ENCODE measurements around the gene PPA2. TPM values are rescaled to one million over a fixed set of nuclear protein-coding genes. Genes with fewer than 3 reads are reported as not detected.

Gene PPA2
- total RNA-seq, 4 donors from 2014 or later: 71.5 to 142 (median 73.0) TPM

DNA sequence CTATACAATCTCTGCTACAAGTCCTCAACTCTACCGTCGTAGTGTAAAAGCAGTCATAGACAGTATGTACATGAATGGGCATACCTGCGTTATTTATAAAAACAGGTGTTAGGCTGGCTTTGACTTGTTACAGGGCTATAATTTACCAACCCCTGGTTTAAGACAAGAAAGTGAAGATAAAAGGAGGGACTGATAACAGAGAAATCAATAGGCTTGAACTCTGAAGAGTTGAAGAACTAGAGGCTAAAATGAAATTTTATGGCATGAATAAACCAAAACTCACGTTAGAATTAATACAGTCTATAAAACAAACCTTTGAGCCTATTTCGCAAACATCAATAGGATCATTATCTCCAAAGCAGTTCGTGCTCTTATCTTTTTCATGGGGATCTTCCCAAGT lies 36.2 kb downstream of the PPA2 start:
- no peak overlapping the region for H3K27ac ChIP-seq
- no peak for TF ChIP-seq POLR2AphosphoS5 (IDR thresholded peaks at IDR 0.05)
- TF ChIP-seq, protein P1, sequence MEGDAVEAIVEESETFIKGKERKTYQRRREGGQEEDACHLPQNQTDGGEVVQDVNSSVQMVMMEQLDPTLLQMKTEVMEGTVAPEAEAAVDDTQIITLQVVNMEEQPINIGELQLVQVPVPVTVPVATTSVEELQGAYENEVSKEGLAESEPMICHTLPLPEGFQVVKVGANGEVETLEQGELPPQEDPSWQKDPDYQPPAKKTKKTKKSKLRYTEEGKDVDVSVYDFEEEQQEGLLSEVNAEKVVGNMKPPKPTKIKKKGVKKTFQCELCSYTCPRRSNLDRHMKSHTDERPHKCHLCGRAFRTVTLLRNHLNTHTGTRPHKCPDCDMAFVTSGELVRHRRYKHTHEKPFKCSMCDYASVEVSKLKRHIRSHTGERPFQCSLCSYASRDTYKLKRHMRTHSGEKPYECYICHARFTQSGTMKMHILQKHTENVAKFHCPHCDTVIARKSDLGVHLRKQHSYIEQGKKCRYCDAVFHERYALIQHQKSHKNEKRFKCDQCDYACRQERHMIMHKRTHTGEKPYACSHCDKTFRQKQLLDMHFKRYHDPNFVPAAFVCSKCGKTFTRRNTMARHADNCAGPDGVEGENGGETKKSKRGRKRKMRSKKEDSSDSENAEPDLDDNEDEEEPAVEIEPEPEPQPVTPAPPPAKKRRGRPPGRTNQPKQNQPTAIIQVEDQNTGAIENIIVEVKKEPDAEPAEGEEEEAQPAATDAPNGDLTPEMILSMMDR (IDR thresholded peaks at IDR 0.05): no peak
- TF ChIP-seq EP300 (IDR thresholded peaks at IDR 0.05): no peak
- TF ChIP-seq POLR2A (IDR thresholded peaks at IDR 0.05): no peak
- H3K9me3 ChIP-seq: no peaks in the 10 kb centered on the region
- H3K4me3 ChIP-seq: no peak overlapping the region
- peaks cover 10 to 79% of the 10 kb centered on the region in 2 donors for H3K36me3 ChIP-seq
- 87 to 91% methylated on average over 5 to 6 of the region's 6 CpGs for WGBS, 2 donors (ENCODE audit: low coverage in 1 of 2)
- H3K27me3 ChIP-seq: no peaks in the 10 kb centered on the region
- H3K4me1 ChIP-seq: no peaks in the 10 kb centered on the region
- no peak for ATAC-seq

DNA sequence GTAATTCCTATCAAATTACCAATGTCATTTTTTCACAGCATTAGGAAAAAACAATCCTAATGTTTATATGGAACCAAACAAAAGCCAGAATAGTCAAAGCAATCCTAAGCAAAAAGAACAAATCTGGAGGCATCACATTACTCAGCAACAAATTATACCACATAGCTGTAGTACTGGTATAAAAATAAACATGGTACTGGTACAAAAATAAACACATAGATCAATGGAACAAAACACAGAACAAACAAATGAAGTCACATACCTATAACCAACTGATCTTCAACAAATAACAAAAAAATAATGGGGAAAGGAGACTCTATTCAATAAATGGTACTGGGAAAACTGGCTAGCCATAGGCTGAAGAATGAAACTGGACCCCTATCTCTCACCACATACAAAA lies 37.4 kb downstream of the PPA2 start:
- Histone ChIP-seq H3K36me3 (peaks cover 8 to 81% of the 10 kb centered on the region in 2 donors), H3K27ac (no peak overlapping the region), H3K4me1 (no peaks in the 10 kb centered on the region), H3K4me3 (no peak overlapping the region), H3K9me3 (no peaks in the 10 kb centered on the region), H3K27me3 (no peaks in the 10 kb centered on the region)
- TF ChIP-seq, protein P1 (IDR thresholded peaks at IDR 0.05): no peak
- TF ChIP-seq EP300 (IDR thresholded peaks at IDR 0.05) (no peak), POLR2A (IDR thresholded peaks at IDR 0.05) (no peak), POLR2AphosphoS5 (IDR thresholded peaks at IDR 0.05) (no peak)
- no peak for ATAC-seq

DNA sequence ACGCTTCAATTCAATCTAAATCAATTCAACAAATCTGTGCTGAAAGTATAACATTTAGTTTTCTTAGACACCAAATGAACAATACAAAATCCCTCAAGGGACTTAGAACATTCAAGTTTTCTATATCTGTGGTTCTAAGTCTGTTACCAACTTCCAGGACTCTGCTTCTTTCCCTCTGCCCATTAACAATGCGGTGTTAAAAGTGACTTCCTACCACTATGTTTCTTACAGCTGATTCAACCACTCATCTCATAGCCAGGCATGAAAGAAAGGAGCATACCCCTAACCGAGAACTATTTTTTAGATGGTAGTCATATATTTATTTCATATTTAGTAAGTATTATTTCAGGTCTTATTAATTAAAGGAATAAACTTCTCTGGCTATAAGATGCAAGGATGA lies 38.9 kb downstream of the PPA2 start:
- Histone ChIP-seq H3K27ac (no peak overlapping the region), H3K9me3 (no peaks in the 10 kb centered on the region), H3K27me3 (no peaks in the 10 kb centered on the region), H3K36me3 (peaks cover 8 to 80% of the 10 kb centered on the region in 2 donors), H3K4me1 (no peaks in the 10 kb centered on the region), H3K4me3 (no peak overlapping the region)
- TF ChIP-seq POLR2A (IDR thresholded peaks at IDR 0.05) (no peak), EP300 (IDR thresholded peaks at IDR 0.05) (no peak), POLR2AphosphoS5 (IDR thresholded peaks at IDR 0.05) (no peak)
- TF ChIP-seq, protein P1 (IDR thresholded peaks at IDR 0.05): no peak
- no peak for ATAC-seq
- 95 to 100% methylated on average over 3 of the region's 3 CpGs for WGBS, 2 donors (ENCODE audit: low coverage in 1 of 2)

DNA sequence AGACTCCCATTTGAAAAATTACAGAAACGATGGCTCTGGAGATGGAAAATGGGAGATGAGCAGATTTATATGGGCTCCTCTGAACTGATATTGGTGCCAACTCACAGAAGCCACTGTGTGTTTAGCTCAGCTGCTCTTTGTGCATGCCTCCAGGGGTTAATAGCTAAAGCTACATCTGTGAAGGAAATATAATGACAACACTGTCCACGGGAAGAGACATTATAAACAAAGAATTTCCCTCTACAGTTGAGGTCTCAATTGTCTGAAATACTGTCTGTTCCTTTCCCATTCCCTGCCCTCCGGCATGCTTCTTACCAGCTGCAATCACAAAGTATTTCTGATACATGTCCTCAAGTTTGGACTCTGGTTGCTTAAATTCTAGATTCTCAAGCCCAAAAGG lies 40.4 kb downstream of the PPA2 start:
- no peak overlapping the region for H3K4me3 ChIP-seq
- 48 to 66% methylated on average over 3 of the region's 3 CpGs for WGBS, 2 donors (ENCODE audit: low coverage in 1 of 2)
- TF ChIP-seq EP300 (IDR thresholded peaks at IDR 0.05) (no peak), POLR2AphosphoS5 (IDR thresholded peaks at IDR 0.05) (no peak), POLR2A (IDR thresholded peaks at IDR 0.05) (no peak)
- TF ChIP-seq, protein P1 (IDR thresholded peaks at IDR 0.05): no peak
- no peaks in the 10 kb centered on the region for H3K9me3 ChIP-seq
- H3K4me1 ChIP-seq: no peaks in the 10 kb centered on the region
- ATAC-seq: no peak
- no peak overlapping the region for H3K27ac ChIP-seq
- peaks cover 8 to 85% of the 10 kb centered on the region in 2 donors for H3K36me3 ChIP-seq
- no peaks in the 10 kb centered on the region for H3K27me3 ChIP-seq

DNA sequence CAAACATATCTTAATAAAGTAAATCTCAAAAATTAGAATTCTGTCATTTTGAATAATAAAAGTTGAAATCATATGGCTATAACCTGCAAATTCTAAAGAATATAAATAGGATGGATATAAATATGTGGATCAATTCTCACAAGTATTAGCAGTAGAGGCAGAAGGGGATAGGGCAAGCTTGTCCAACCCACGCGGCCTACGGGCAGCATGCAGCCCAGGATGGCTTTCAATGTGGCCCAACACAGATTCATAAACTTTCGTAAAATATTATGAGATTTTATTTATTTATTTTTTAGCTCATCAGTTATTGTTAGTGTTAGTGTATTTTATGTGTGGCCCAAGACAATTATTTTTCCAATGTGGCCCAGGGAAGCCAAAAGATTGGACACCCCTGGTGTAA lies 41.4 kb downstream of the PPA2 start:
- TF ChIP-seq POLR2AphosphoS5 (IDR thresholded peaks at IDR 0.05) (no peak), EP300 (IDR thresholded peaks at IDR 0.05) (no peak), POLR2A (IDR thresholded peaks at IDR 0.05) (no peak)
- TF ChIP-seq, protein P1 (IDR thresholded peaks at IDR 0.05): no peak
- no peaks in the 10 kb centered on the region for H3K27me3 ChIP-seq
- WGBS, 2 donors (ENCODE audit: low coverage in 1 of 2): 98 to 99% methylated on average over 4 of the region's 4 CpGs
- H3K4me3 ChIP-seq: no peak overlapping the region
- no peak for ATAC-seq
- H3K36me3 ChIP-seq: peaks cover 7 to 85% of the 10 kb centered on the region in 2 donors
- H3K27ac ChIP-seq: no peak overlapping the region
- H3K4me1 ChIP-seq: no peaks in the 10 kb centered on the region
- H3K9me3 ChIP-seq: no peaks in the 10 kb centered on the region
